Neutrophil (primary cell): ENCODE measurements around the gene TRIM24.

Experiments used
- H3K27ac ChIP-seq: fragments of 200-600 bp; sonication (generic); 2 replicates; pipeline ENCODE4 v1.5.1; 2016; ENCODE audit warnings: mild to moderate bottlenecking, moderate library complexity
- H3K27me3 ChIP-seq: fragments of 200-600 bp; sonication (generic); 2 replicates; pipeline ENCODE4 v1.6.0; 2016; ENCODE audit warnings: mild to moderate bottlenecking
- H3K36me3 ChIP-seq: fragments of 200-600 bp; sonication (generic); 2 replicates; pipeline ENCODE4 v1.5.1; 2017
- H3K4me1 ChIP-seq, 2 experiments: fragments of 200-600 bp in 1 of 2; sonication (generic) in 1 of 2; 1 replicate in 1 of 2; 2 replicates in 1 of 2; pipeline versions ENCODE4 v1.5.1 to v1.6.1; 2013 to 2016; ENCODE audit warnings: low read depth in 1 of 2, low read length in 1 of 2, mild to moderate bottlenecking in 1 of 2, moderate library complexity in 1 of 2; ENCODE audit not compliant: control insufficient read depth in 1 of 2, insufficient read depth in 1 of 2
- H3K4me3 ChIP-seq, 2 experiments: fragments of 200-600 bp in 1 of 2; sonication (generic) in 1 of 2; 1 replicate in 1 of 2; 2 replicates in 1 of 2; pipeline ENCODE4 v1.5.1; 2013 to 2016; ENCODE audit warnings: low read depth in 1 of 2, low read length in 1 of 2, mild to moderate bottlenecking in 1 of 2, moderate library complexity in 1 of 2
- H3K9me3 ChIP-seq: fragments of 200-600 bp; sonication (generic); 2 replicates; pipeline ENCODE4 v1.5.1; 2016
- TF ChIP-seq, protein P1 (sequence below): fragments of 200-600 bp; sonication (generic); IDR thresholded peaks from 2 replicates; pipeline ENCODE4 v1.5.1; 2016; ENCODE audit warnings: antibody characterized with exemption

Gene TRIM24

DNA sequence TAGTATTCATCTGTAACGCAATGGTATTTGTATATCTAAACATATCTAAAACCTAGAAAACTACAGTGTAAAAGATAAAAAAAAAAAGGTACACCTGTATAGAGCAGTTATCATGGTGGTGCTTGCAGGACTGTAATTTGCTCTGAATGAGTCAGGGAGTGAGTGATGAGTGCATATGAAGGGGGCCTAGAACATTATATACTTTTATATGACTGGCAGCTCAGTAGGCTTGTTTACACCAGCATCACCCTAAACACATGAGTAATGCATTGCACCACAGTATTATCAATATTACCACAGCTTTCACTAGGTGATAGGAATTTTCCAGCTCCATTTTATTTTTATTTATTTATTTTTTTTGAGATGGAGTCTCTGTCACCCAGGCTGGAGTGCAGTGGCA lies 40.8 kb downstream of the TRIM24 start:
- Histone ChIP-seq H3K9me3 (no peaks in the 10 kb centered on the region), H3K36me3 (peaks cover 5% of the 10 kb centered on the region), H3K4me3 (no peak overlapping the region), H3K4me1 (no peaks in the 10 kb centered on the region), H3K27me3 (no peaks in the 10 kb centered on the region), H3K27ac (no peak overlapping the region)
- TF ChIP-seq, protein P1, sequence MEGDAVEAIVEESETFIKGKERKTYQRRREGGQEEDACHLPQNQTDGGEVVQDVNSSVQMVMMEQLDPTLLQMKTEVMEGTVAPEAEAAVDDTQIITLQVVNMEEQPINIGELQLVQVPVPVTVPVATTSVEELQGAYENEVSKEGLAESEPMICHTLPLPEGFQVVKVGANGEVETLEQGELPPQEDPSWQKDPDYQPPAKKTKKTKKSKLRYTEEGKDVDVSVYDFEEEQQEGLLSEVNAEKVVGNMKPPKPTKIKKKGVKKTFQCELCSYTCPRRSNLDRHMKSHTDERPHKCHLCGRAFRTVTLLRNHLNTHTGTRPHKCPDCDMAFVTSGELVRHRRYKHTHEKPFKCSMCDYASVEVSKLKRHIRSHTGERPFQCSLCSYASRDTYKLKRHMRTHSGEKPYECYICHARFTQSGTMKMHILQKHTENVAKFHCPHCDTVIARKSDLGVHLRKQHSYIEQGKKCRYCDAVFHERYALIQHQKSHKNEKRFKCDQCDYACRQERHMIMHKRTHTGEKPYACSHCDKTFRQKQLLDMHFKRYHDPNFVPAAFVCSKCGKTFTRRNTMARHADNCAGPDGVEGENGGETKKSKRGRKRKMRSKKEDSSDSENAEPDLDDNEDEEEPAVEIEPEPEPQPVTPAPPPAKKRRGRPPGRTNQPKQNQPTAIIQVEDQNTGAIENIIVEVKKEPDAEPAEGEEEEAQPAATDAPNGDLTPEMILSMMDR, result no peak

DNA sequence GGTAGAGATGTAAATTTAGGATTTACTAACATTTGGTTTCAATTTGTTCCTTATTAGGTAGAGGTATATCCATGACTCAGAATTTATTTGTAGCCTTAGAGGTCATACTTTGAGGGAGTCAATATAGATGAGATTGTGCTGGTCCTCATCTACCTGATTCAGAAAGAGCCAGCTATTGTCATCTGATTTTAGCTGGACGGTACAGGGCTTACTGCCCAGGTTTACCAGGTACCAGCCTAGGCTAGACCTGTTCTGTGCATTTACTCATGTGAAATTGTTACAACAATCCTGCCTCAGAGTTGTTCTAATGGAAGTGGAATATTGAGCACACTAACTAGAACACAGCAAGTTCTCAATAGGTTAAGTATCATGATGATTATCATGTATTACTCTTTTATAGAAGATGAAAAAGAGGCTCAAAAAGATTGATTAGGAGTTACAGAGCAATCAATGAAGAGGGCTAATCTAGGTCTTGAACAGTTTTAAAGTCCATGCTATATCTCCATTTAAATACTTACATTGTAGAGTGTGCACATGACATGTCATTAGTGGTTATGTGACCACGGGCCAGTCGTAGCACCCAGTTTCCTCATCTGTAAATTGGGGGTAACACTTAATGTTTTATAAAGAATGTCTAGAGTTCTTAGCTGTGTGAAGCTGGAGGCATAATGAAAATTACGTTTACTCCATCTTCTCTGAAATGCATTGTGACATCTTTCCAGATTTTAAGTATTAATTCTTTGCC lies 42.1 kb downstream of the TRIM24 start:
- Histone ChIP-seq H3K9me3 (no peaks in the 10 kb centered on the region), H3K27me3 (no peaks in the 10 kb centered on the region), H3K27ac (no peak overlapping the region), H3K4me3 (no peak overlapping the region), H3K4me1 (no peaks in the 10 kb centered on the region), H3K36me3 (peaks cover 5% of the 10 kb centered on the region)
- TF ChIP-seq, protein P1, result no peak

DNA sequence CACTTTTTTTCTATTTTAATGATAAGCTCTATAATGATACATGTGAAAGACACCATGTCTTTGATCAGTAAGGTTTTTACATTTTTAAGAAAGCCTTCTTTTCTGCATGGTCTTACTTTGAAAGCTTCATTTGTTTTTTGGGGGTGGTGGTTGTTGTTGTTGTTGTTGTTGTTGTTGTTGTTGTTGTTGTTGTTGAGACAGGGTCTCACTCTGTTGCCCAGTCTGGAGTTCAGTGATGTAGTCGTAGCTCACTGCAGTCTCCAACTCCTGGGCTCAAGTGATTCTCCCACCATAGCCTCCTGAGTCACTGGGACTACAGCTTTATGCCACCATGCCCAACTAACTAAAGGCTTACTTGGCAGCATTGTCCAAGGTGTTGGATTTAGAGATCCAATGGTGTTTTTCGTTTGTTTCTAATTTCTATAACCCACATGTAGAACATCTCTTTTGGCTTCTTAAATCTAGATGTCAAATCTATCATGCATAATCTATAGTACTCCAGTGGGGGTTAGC lies 45.4 kb downstream of the TRIM24 start:
- H3K27ac ChIP-seq, result no peak overlapping the region
- H3K9me3 ChIP-seq, result no peaks in the 10 kb centered on the region
- TF ChIP-seq, protein P1, result no peak
- no peak overlapping the region for H3K4me3 ChIP-seq
- H3K36me3 ChIP-seq, result peaks cover 5% of the 10 kb centered on the region
- no peaks in the 10 kb centered on the region for H3K4me1 ChIP-seq
- H3K27me3 ChIP-seq, result no peaks in the 10 kb centered on the region

DNA sequence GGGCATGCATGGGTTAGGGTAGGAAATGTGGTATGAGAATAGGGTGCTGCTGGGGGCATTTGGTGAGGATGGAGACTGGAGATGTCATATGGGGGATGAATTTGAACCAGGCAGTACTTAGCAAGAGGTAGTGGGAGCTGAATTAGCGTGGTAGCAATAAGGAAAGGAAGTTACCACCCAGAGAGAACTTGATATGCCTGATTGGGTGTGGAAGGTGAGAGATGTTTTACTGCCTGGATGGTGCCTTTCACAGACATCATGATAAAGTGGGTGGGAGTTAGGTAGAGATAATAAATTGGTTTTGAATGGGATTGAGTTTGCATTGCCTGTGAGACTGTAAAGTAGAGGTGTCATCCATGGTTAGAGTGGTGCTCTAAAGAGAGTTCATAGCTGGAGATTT lies 46.7 kb downstream of the TRIM24 start:
- no peaks in the 10 kb centered on the region for H3K9me3 ChIP-seq
- no peak overlapping the region for H3K4me3 ChIP-seq
- H3K36me3 ChIP-seq, result peaks cover 5% of the 10 kb centered on the region
- H3K27ac ChIP-seq, result no peak overlapping the region
- no peaks in the 10 kb centered on the region for H3K27me3 ChIP-seq
- no peaks in the 10 kb centered on the region for H3K4me1 ChIP-seq
- TF ChIP-seq, protein P1, result no peak

DNA sequence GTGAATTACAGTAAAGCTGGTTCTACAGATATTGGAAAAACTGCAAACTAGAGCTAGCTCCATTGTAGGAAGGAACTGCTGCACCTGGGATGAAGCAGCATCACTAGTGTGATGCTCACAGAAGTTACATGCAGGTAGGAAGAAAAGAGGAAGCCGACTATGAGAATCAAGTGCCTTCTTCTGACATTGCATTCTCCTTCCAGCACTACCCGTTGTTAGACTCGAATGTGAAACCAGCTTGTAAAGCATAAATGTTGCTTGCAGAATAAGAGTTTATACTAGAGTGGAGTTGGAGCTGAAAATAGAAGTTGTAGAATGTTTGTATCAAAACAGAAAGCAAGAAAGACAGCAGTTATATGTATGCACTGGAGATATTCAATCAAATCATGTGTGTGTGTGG lies 49.9 kb downstream of the TRIM24 start:
- TF ChIP-seq, protein P1, result no peak
- Histone ChIP-seq H3K4me3 (no peak overlapping the region), H3K36me3 (peaks cover under 1% of the 10 kb centered on the region), H3K27ac (peak overlapping the region; percentile 19), H3K4me1 (no peaks in the 10 kb centered on the region), H3K27me3 (no peaks in the 10 kb centered on the region), H3K9me3 (no peaks in the 10 kb centered on the region)
